BJ (cell line): ENCODE measurements around the gene SLK. TPM values are rescaled to one million over a fixed set of nuclear protein-coding genes. Genes with fewer than 3 reads are reported as not detected.

Experiments
- CTCF ChIA-PET: fragments of 350-600 bp; formaldehyde crosslinking; extraction: SDS; loops from one replicate; lab custom pipeline; 2021; ENCODE audit warnings: antibody characterized with exemption, inconsistent platforms; lab: Yijun Ruan, JAX
- POLR2A ChIA-PET: fragments of 300-600 bp; sonication (Branson Sonifier 250); formaldehyde crosslinking; extraction: SDS; loops from one replicate; lab custom pipeline; 2021; ENCODE audit warnings: antibody characterized with exemption; lab: Charles Lee
- DNase-seq: peaks from one replicate; pipeline ENCODE4 v3.0.0-alpha.2; 2011; ENCODE audit warnings: low read depth
- H3K27me3 ChIP-seq: 2 replicates; pipeline ENCODE4 v1.6.0; 2011; ENCODE audit warnings: low read length; ENCODE audit not compliant: control insufficient read depth, insufficient read depth
- H3K36me3 ChIP-seq: 2 replicates; pipeline ENCODE4 v1.5.1; 2011; ENCODE audit warnings: low read length; ENCODE audit not compliant: control insufficient read depth, insufficient read depth
- H3K4me3 ChIP-seq: 2 replicates; pipeline ENCODE4 v1.5.1; 2011; ENCODE audit warnings: low read depth, mild to moderate bottlenecking, control low read depth, low read length
- CTCF ChIP-seq: IDR thresholded peaks from 2 replicates; pipeline ENCODE4 v1.5.1; 2011; ENCODE audit warnings: low read depth, mild to moderate bottlenecking, control low read depth, inconsistent platforms, low read length, moderate library complexity; ENCODE audit not compliant: insufficient read depth
- polyA plus RNA-seq: library from polyadenylated mRNA; depleted of rRNA; stranded (reverse); fragments of >200 nt; gene quantifications from 2 replicates; pipeline ENCODE4 v1.2.3, GENCODE V29; 2011; rRNA removed
- small RNA-seq: library from RNA; depleted of rRNA; stranded (forward); fragments of <200 nt; gene quantifications from one replicate; pipeline ENCODE3, GENCODE V24; 2012; ENCODE audit warnings: low replicate concordance, low read depth; ENCODE audit not compliant: insufficient read length

SLK gene
- polyA plus RNA-seq, 1 experiment = 3.5 TPM

GRCh38 chr10:104076743-104077160 is 109.8 kb downstream of the SLK start:
- ChIA-PET POLR2A (no interaction called here), CTCF (interaction anchor here (1.3 kb wide), 1 partner anchor 11 kb away, joined by 3 read pairs; no protein-coding TSS in a partner anchor)
- no peak for DNase-seq
- peaks cover 8% of the 10 kb centered on the region for H3K27me3 ChIP-seq
- H3K4me3 ChIP-seq = no peak overlapping the region
- no peak for TF ChIP-seq CTCF
- no peaks in the 10 kb centered on the region for H3K36me3 ChIP-seq

GRCh38 chr10:104077247-104077646 is 110.3 kb downstream of the SLK start:
- no peak for TF ChIP-seq CTCF
- Histone ChIP-seq H3K27me3 (peaks cover 7% of the 10 kb centered on the region), H3K4me3 (no peak overlapping the region), H3K36me3 (no peaks in the 10 kb centered on the region)
- DNase-seq = no peak
- CTCF ChIA-PET = interaction anchor here (1.3 kb wide), 1 partner anchor 11 kb away, joined by 3 read pairs; no protein-coding TSS in a partner anchor
- POLR2A ChIA-PET = no interaction called here

GRCh38 chr10:104077663-104078151 is 110.8 kb downstream of the SLK start:
- TF ChIP-seq CTCF = no peak
- no peak overlapping the region for H3K4me3 ChIP-seq
- DNase-seq = no peak
- peaks cover 5% of the 10 kb centered on the region; the same call in 1 of the 2 replicates for H3K27me3 ChIP-seq
- ChIA-PET POLR2A (no interaction called here), CTCF (interaction anchor here (1.4 kb wide), 1 partner anchor 36 kb away, joined by 4 read pairs; no protein-coding TSS in a partner anchor)
- H3K36me3 ChIP-seq = no peaks in the 10 kb centered on the region

Small RNA genes within 50 kb of the gene (small RNA-seq; reads per million reads assigned to genes)
- gene RN7SL524P = not detected

Other genes with a start within 250 kb of the SLK start
- gene SH3PXD2A, start 111.6 kb upstream of the SLK start, polyA plus RNA-seq = 43.9 and 50.2 TPM in 2 replicates
- gene STN1, start 49.0 kb upstream of the SLK start, polyA plus RNA-seq = 17.8 and 19.5 TPM in 2 replicates
- gene COL17A1, start 118.7 kb downstream of the SLK start, polyA plus RNA-seq = 0.01 and 0.02 TPM in 2 replicates
- 1.5 and 2.4 TPM in 2 replicates for gene SFR1, start 155.0 kb downstream of the SLK start, polyA plus RNA-seq